Trophoblast cell (in vitro differentiated cells and primary cell): ENCODE data around the gene SLITRK1.
A peak's percentile ranks its signal among the peaks of the same experiment; 100 is the strongest.

ENCODE experiments used
- DNase-seq, 2 donors: peaks; one replicate each; pipeline ENCODE4 v3.0.0-alpha.2; 2016
- H2AFZ ChIP-seq: 2 replicates; pipeline ENCODE4 v1.6.1; 2013; ENCODE audit warnings: low read length, moderate library complexity, mild to moderate bottlenecking; ENCODE audit not compliant: insufficient read depth, poor library complexity
- H2AK5ac ChIP-seq: 2 replicates; pipeline ENCODE4 v1.6.1; 2013; ENCODE audit warnings: mild to moderate bottlenecking, low read length
- H2BK120ac ChIP-seq: 2 replicates; pipeline ENCODE4 v1.6.1; 2013; ENCODE audit warnings: low read length, mild to moderate bottlenecking, moderate library complexity; ENCODE audit not compliant: insufficient read depth, poor library complexity
- H2BK12ac ChIP-seq: 2 replicates; pipeline ENCODE4 v1.6.1; 2013; ENCODE audit warnings: mild to moderate bottlenecking, low read length, moderate library complexity
- H2BK5ac ChIP-seq: 2 replicates; pipeline ENCODE4 v1.6.1; 2013; ENCODE audit warnings: low read length, low read depth, moderate library complexity, mild to moderate bottlenecking; ENCODE audit not compliant: poor library complexity
- H3K14ac ChIP-seq: 2 replicates; pipeline ENCODE4 v1.6.1; 2013; ENCODE audit warnings: mild to moderate bottlenecking, low read length
- H3K18ac ChIP-seq: 2 replicates; pipeline ENCODE4 v1.6.1; 2013; ENCODE audit warnings: mild to moderate bottlenecking, low read length
- H3K23ac ChIP-seq: 2 replicates; pipeline ENCODE4 v1.6.1; 2013; ENCODE audit warnings: low read length
- H3K27ac ChIP-seq: 2 replicates; pipeline ENCODE4 v1.5.1; 2013; ENCODE audit warnings: low read depth, mild to moderate bottlenecking, inconsistent platforms, low read length, moderate library complexity
- H3K27me3 ChIP-seq: 2 replicates; pipeline ENCODE4 v1.6.1; 2013; ENCODE audit warnings: inconsistent platforms, mild to moderate bottlenecking, low read length, moderate library complexity; ENCODE audit not compliant: insufficient read depth
- H3K36me3 ChIP-seq, 2 experiments: 1 replicate in 1 of 2; 2 replicates in 1 of 2; pipeline ENCODE4 v1.6.1; 2013; ENCODE audit warnings: low read length in 2 of 2, mild to moderate bottlenecking in 2 of 2, moderate library complexity in 1 of 2; ENCODE audit not compliant: insufficient read depth in 2 of 2, control insufficient read depth in 1 of 2
- H3K4ac ChIP-seq: 2 replicates; pipeline ENCODE4 v1.6.1; 2013; ENCODE audit warnings: low read depth, mild to moderate bottlenecking, low read length, moderate library complexity
- H3K4me1 ChIP-seq, 2 experiments: 1 replicate in 1 of 2; 2 replicates in 1 of 2; pipeline ENCODE4 v1.6.1; 2013; ENCODE audit warnings: low read length in 2 of 2, mild to moderate bottlenecking in 2 of 2, moderate library complexity in 1 of 2; ENCODE audit not compliant: insufficient read depth in 2 of 2, control insufficient read depth in 1 of 2
- H3K4me2 ChIP-seq: 2 replicates; pipeline ENCODE4 v1.6.1; 2013; ENCODE audit warnings: inconsistent platforms, mild to moderate bottlenecking, low read length, moderate library complexity
- H3K4me3 ChIP-seq: 2 replicates; pipeline ENCODE4 v1.5.1; 2013; ENCODE audit warnings: mild to moderate bottlenecking, low read depth, low read length, inconsistent platforms
- H3K79me1 ChIP-seq: one replicate; pipeline ENCODE4 v1.6.1; 2013; ENCODE audit warnings: low read length
- H3K79me2 ChIP-seq: 2 replicates; pipeline ENCODE4 v1.6.1; 2013; ENCODE audit warnings: low read length, mild to moderate bottlenecking; ENCODE audit not compliant: control insufficient read depth, insufficient read depth, poor library complexity
- H3K9ac ChIP-seq: 2 replicates; pipeline ENCODE4 v1.6.1; 2013; ENCODE audit warnings: mild to moderate bottlenecking, low read length
- H3K9me3 ChIP-seq: 2 replicates; pipeline ENCODE4 v1.6.1; 2013; ENCODE audit warnings: low read depth, mild to moderate bottlenecking, control low read depth, inconsistent platforms, low read length; ENCODE audit not compliant: insufficient read depth
- H4K12ac ChIP-seq: 2 replicates; pipeline ENCODE4 v1.6.1; 2013; ENCODE audit warnings: low read depth, mild to moderate bottlenecking, low read length, moderate library complexity
- H4K8ac ChIP-seq: 2 replicates; pipeline ENCODE4 v1.6.1; 2013; ENCODE audit warnings: low read depth, mild to moderate bottlenecking, low read length, moderate library complexity
- H4K91ac ChIP-seq: one replicate; pipeline ENCODE4 v1.6.1; 2013; ENCODE audit warnings: low read depth, mild to moderate bottlenecking, low read length, moderate library complexity
- WGBS: extraction: QIAGEN DNeasy Blood & Tissue Kit; methylation state at CpG from one replicate; pipeline ENCODE4 v1.1.7; 2013; ENCODE audit warnings: missing lambda C conversion rate; ENCODE audit not compliant: insufficient read length, insufficient coverage; ENCODE audit errors: extremely low coverage; 5-methylcytosine and 5-hydroxymethylcytosine counted together

SLITRK1 gene

DNA sequence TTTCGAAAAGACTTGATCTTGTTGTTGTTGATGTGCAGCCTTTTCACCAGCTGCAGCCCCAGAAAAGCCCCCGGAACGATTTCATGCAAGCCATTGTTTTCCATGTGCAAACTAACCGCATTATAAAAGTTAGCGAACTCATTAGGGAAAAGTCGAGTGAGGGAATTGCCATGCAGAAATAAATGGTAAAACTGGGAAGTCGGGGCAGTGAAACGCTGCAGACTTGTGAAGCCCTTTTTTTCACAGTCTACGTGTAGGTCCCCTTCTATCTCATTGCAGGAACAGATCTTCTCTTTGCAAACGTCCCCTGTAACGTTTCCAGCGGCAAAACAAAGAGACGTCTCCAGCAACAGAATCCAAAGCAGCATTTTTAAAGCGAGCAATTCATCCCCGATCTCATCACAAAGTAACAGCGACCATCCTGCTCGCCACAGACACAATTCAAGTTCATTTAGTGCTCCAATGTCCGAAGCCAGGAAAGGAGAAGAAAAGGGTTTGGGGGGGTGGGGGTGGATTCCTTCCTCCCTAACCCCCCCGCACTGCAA is 1.1 kb downstream of the SLITRK1 start:
- no peak for DNase-seq
- H3K79me1 ChIP-seq = no peaks in the 10 kb centered on the region
- no peak overlapping the region for H3K27ac ChIP-seq
- H4K12ac ChIP-seq = no peak overlapping the region
- no peak overlapping the region for H2AK5ac ChIP-seq
- peaks cover 28% of the 10 kb centered on the region for H3K27me3 ChIP-seq
- H2BK12ac ChIP-seq = no peak overlapping the region
- H2BK120ac ChIP-seq = no peak overlapping the region
- H3K79me2 ChIP-seq = no peaks in the 10 kb centered on the region
- H3K9me3 ChIP-seq = peaks cover 1% of the 10 kb centered on the region
- H3K4ac ChIP-seq = no peak overlapping the region
- H3K36me3 ChIP-seq = no peaks in the 10 kb centered on the region
- H4K8ac ChIP-seq = no peak overlapping the region
- no peak overlapping the region for H3K18ac ChIP-seq
- no peak overlapping the region for H4K91ac ChIP-seq
- no peaks in the 10 kb centered on the region for H3K4me1 ChIP-seq
- H3K23ac ChIP-seq = no peak overlapping the region
- no peak overlapping the region for H3K9ac ChIP-seq
- H3K4me3 ChIP-seq = no peak overlapping the region
- H2AFZ ChIP-seq = no peak overlapping the region
- peak overlapping the region; percentile 18 for H3K4me2 ChIP-seq
- H2BK5ac ChIP-seq = no peak overlapping the region
- no peak overlapping the region for H3K14ac ChIP-seq
- WGBS = no CpG with 5 or more reads among the region's 19 CpGs

DNA sequence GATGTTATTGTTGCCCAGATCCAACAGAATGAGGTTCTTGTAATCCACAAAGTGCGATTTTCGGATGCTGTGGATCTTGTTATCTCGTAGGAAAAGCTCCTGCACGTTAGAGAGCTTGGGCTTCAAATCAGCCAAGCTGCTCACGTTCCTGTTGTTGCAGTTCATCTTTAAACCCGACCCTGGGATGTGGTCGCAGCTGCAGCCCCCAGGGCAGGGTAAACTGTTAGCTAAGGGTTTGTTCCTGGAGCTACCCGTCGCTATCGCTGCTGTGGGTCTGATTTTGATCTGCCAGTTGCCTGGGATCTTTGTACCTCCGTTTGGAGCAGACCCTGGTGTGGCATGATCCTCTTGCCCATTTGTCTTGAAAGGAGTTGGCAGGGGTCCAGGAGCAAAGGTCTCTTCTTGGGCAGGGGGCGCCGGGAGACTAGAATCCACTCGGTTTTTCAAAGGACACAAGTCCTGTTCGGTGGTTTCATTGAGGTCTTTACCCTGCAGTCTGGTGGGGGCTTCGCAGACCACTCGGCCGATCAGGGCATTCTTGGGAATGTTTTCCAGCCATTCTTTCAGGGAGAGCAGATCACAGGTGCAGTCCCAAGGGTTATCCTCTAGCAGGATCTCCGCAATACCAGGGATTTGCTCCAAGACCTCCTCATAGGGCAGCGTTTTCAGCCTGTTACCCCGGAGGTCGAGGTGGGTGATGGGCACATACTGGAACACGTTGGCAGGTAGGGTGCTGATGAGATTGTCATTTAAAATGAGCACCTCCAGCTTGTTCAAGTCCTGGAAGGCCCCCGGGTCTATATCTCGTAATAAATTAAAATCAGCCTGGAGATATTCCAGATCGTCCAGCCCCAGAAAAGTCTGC is 1.8 kb downstream of the SLITRK1 start:
- DNase-seq = no peak
- Histone ChIP-seq H3K4ac (no peak overlapping the region), H3K79me2 (no peaks in the 10 kb centered on the region), H4K12ac (no peak overlapping the region), H2BK120ac (no peak overlapping the region), H3K14ac (no peak overlapping the region), H3K9me3 (peaks cover 1% of the 10 kb centered on the region), H3K18ac (no peak overlapping the region), H2AFZ (no peak overlapping the region), H3K36me3 (no peaks in the 10 kb centered on the region), H4K8ac (no peak overlapping the region), H3K4me3 (no peak overlapping the region), H3K27me3 (peaks cover 28% of the 10 kb centered on the region), H3K27ac (no peak overlapping the region), H3K79me1 (no peaks in the 10 kb centered on the region), H2BK12ac (no peak overlapping the region), H2AK5ac (no peak overlapping the region), H2BK5ac (no peak overlapping the region), H3K4me1 (no peaks in the 10 kb centered on the region), H3K23ac (no peak overlapping the region), H3K4me2 (no peak overlapping the region), H4K91ac (no peak overlapping the region), H3K9ac (no peak overlapping the region)
- WGBS = no CpG with 5 or more reads among the region's 26 CpGs

DNA sequence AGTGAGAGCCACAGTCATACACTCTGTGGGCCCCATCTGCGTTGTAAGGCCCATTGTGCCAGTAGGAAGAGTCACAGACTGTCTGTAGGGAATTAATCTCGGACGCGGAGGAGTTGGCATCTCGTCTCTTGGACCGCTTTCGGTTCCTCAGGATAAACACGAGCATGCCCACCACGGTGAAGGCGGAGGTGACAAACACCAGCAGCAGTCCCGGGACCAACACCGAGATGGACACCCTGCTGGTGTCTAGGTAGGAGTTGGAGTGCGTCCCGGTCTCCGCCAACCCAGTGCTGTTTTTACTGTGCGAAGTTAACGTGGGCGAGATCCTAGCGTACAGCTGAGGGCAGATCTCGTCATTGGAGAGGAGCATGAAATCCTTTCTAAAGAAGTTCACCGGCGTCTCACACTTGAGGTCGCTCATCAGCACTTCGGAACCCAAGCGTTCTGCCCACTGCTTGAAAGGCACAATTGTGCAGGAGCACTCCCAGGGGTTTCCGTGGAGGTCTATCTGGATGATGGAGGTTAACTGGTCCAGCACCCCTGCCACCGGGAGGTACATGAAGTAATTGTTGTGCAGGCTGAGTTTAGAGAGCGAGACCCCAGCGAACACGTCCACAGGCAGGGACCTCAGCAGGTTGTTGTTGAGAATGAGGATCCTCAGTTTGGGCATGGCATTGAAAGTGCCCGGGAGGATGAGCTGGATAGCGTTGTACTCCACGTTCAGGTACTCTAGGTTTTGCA is 2.7 kb downstream of the SLITRK1 start:
- no peak overlapping the region for H3K4ac ChIP-seq
- no peak for DNase-seq
- no peak overlapping the region for H3K27ac ChIP-seq
- H2BK120ac ChIP-seq = no peak overlapping the region
- peak overlapping the region; percentile 51 for H3K23ac ChIP-seq
- no peaks in the 10 kb centered on the region for H3K36me3 ChIP-seq
- no peaks in the 10 kb centered on the region for H3K4me1 ChIP-seq
- no peak overlapping the region for H2AK5ac ChIP-seq
- no peak overlapping the region for H4K8ac ChIP-seq
- no peak overlapping the region for H4K91ac ChIP-seq
- H3K4me2 ChIP-seq = no peak overlapping the region
- H3K9ac ChIP-seq = no peak overlapping the region
- peaks cover 1% of the 10 kb centered on the region for H3K9me3 ChIP-seq
- H3K14ac ChIP-seq = no peak overlapping the region
- no CpG with 5 or more reads among the region's 33 CpGs for WGBS
- H3K4me3 ChIP-seq = no peak overlapping the region
- no peaks in the 10 kb centered on the region for H3K79me1 ChIP-seq
- H3K18ac ChIP-seq = no peak overlapping the region
- no peak overlapping the region for H2BK12ac ChIP-seq
- H2AFZ ChIP-seq = no peak overlapping the region
- H2BK5ac ChIP-seq = no peak overlapping the region
- H3K27me3 ChIP-seq = peaks cover 28% of the 10 kb centered on the region
- no peak overlapping the region for H4K12ac ChIP-seq
- H3K79me2 ChIP-seq = no peaks in the 10 kb centered on the region

DNA sequence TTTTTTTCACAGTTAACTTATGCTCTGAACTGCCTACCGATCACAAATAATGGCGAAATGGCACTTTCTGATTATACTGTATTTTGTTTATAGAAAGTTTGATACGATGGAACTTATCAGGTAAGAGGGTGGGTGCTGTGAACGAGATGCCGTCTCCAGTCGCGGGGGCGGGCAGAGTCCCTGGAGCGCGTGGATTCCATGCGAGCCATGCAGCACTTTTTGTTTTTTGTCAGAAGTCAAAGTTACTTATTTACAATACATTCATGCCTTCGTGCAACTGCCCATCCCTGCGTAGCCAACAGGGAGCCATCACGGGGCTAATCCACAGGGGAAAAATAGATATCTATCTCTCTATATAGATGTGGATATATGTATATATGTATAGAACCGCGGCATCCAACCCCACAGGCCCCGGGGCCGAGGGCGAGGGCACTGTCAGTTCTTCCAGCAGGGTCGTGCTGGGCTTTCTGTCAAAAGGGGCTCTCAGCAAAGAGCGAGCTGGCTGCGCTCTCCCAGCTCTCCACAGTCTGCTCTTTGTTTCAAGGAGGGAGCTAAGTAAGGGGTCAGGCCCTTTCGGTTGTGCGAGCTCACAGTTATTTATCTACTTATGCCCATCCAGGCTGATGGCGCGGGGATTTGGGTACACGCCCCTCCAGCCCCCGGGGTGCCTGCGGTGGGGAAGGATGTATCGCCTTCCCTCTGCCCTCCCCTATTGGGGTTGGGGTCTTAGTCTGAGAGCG is 3.4 kb downstream of the SLITRK1 start:
- DNase-seq = no peak
- no peak overlapping the region for H3K4ac ChIP-seq
- H3K18ac ChIP-seq = no peak overlapping the region
- no peak overlapping the region for H3K9ac ChIP-seq
- H4K12ac ChIP-seq = no peak overlapping the region
- H3K36me3 ChIP-seq = no peaks in the 10 kb centered on the region
- H3K9me3 ChIP-seq = peaks cover 1% of the 10 kb centered on the region
- no peak overlapping the region for H4K8ac ChIP-seq
- no peaks in the 10 kb centered on the region for H3K79me2 ChIP-seq
- no peak overlapping the region for H3K4me3 ChIP-seq
- H3K27me3 ChIP-seq = peaks cover 28% of the 10 kb centered on the region
- no peak overlapping the region for H3K23ac ChIP-seq
- no peaks in the 10 kb centered on the region for H3K79me1 ChIP-seq
- H3K27ac ChIP-seq = no peak overlapping the region
- H2AFZ ChIP-seq = no peak overlapping the region
- H2BK120ac ChIP-seq = no peak overlapping the region
- no peak overlapping the region for H3K4me2 ChIP-seq
- H2BK12ac ChIP-seq = no peak overlapping the region
- H2AK5ac ChIP-seq = no peak overlapping the region
- H3K14ac ChIP-seq = no peak overlapping the region
- no peak overlapping the region for H4K91ac ChIP-seq
- H3K4me1 ChIP-seq = no peaks in the 10 kb centered on the region
- WGBS = no CpG with 5 or more reads among the region's 31 CpGs
- H2BK5ac ChIP-seq = no peak overlapping the region
